Endothelial cell of umbilical vein (primary cell): ENCODE data around the gene TUBA1A. TPM values are rescaled to one million over a fixed set of nuclear protein-coding genes. Genes with fewer than 3 reads are reported as not detected.

Experiments used
- BruUV-seq: library from RNA; stranded (reverse); fragments of 400-500 nt; replicated peaks from 2 replicates; lab custom pipeline; 2021; lab: Mats Ljungman, UMichigan
- CTCF ChIA-PET: fragments of 300-600, 350-600 bp; sonication (Branson Sonifier 250); formaldehyde crosslinking; loops from one replicate; lab custom pipeline; 2021; ENCODE audit warnings: antibody characterized with exemption, inconsistent platforms; lab: Charles Lee
- POLR2A ChIA-PET: fragments of 300-600, 350-600 bp; sonication (Branson Sonifier 250); formaldehyde crosslinking; loops from one replicate; lab custom pipeline; 2021; ENCODE audit warnings: antibody characterized with exemption, inconsistent platforms; lab: Charles Lee
- DNase-seq: peaks from one replicate; pipeline ENCODE4 v3.0.0-alpha.2; 2011; ENCODE audit warnings: low read depth, low spot score
- FAIRE-seq: peaks from 2 replicates; lab custom pipeline; 2011; peaks lifted over from hg19 to GRCh38; lab: Jason Lieb, UNC
- H2AFZ ChIP-seq: 2 replicates; pipeline ENCODE4 v1.6.0; 2012; ENCODE audit warnings: low read depth, low read length, control low read depth, inconsistent platforms
- H3K27ac ChIP-seq: 2 replicates; pipeline ENCODE4 v1.5.1; 2011; ENCODE audit warnings: low read depth, mild to moderate bottlenecking, control low read depth, low read length, moderate library complexity; ENCODE audit not compliant: insufficient read depth
- H3K27me3 ChIP-seq, 2 experiments: 2 replicates each; pipeline versions ENCODE4 v1.6.0 to v1.6.1; 2011; ENCODE audit warnings: low read length in 2 of 2, mixed read lengths in 1 of 2; ENCODE audit not compliant: control insufficient read depth in 2 of 2, insufficient read depth in 2 of 2
- H3K36me3 ChIP-seq, 2 experiments: 2 replicates in 1 of 2; 3 replicates in 1 of 2; pipeline ENCODE4 v1.5.1; 2011; ENCODE audit warnings: low read length in 2 of 2, mild to moderate bottlenecking in 1 of 2, moderate library complexity in 1 of 2; ENCODE audit not compliant: control insufficient read depth in 2 of 2, insufficient read depth in 2 of 2; ENCODE audit errors: extremely low read depth in 1 of 2
- H3K4me1 ChIP-seq: 3 replicates; pipeline ENCODE4 v1.5.1; 2011; ENCODE audit warnings: mild to moderate bottlenecking, low read length; ENCODE audit not compliant: control insufficient read depth, insufficient read depth; ENCODE audit errors: extremely low read depth
- H3K4me2 ChIP-seq: 2 replicates; pipeline ENCODE4 v1.6.1; 2011; ENCODE audit warnings: low read length, control low read depth, mixed read lengths; ENCODE audit not compliant: insufficient read depth
- H3K4me3 ChIP-seq, 3 experiments: fragments of 200-600 bp in 1 of 3; sonication (generic), shearing (Covaris generic) in 1 of 3; replicated peaks in 1 of 3; 2 replicates each; pipeline ENCODE4 v1.5.1; 2011 to 2016; ENCODE audit warnings: control low read depth in 3 of 3, low read length in 3 of 3, mild to moderate bottlenecking in 2 of 3, inconsistent platforms in 1 of 3, low read depth in 1 of 3, moderate library complexity in 1 of 3; ENCODE audit not compliant: insufficient read depth in 1 of 3
- H3K79me2 ChIP-seq: 2 replicates; pipeline ENCODE4 v1.6.0; 2012; ENCODE audit warnings: low read length, inconsistent platforms; ENCODE audit not compliant: control insufficient read depth, insufficient read depth
- H3K9ac ChIP-seq: replicated peaks from 2 replicates; pipeline ENCODE3; 2011; ENCODE audit warnings: low read length, control low read depth; ENCODE audit not compliant: insufficient read depth; ENCODE audit errors: extremely low read depth
- H3K9me1 ChIP-seq: replicated peaks from 3 replicates; pipeline ENCODE4 v1.6.0; 2011; ENCODE audit warnings: mild to moderate bottlenecking, low read length; ENCODE audit not compliant: control insufficient read depth, insufficient read depth; ENCODE audit errors: extremely low read depth
- H3K9me3 ChIP-seq: replicated peaks from 2 replicates; pipeline ENCODE4 v1.5.1; 2012; ENCODE audit warnings: low read length, inconsistent platforms; ENCODE audit not compliant: control insufficient read depth, insufficient read depth
- H4K20me1 ChIP-seq: replicated peaks from 2 replicates; pipeline ENCODE3; 2011; ENCODE audit warnings: mild to moderate bottlenecking, low read length; ENCODE audit not compliant: control insufficient read depth, insufficient read depth; ENCODE audit errors: extremely low read depth
- FOS ChIP-seq: IDR thresholded peaks from 2 replicates; pipeline ENCODE4 v1.6.1; 2011; ENCODE audit warnings: mild to moderate bottlenecking, low read length, moderate library complexity, borderline replicate concordance; ENCODE audit not compliant: insufficient read depth
- JUN ChIP-seq: IDR thresholded peaks from 2 replicates; pipeline ENCODE4 v1.6.1; 2011; ENCODE audit warnings: borderline replicate concordance, low read depth; ENCODE audit not compliant: insufficient read length, insufficient read depth
- MYC ChIP-seq: IDR thresholded peaks from one replicate; pipeline ENCODE4 v1.6.1; 2011; ENCODE audit warnings: mild to moderate bottlenecking, low read depth, low read length
- POLR2A ChIP-seq: IDR thresholded peaks from 2 replicates; pipeline ENCODE4 v1.6.1; 2012; ENCODE audit warnings: low read depth, mild to moderate bottlenecking, control low read depth, low read length
- dilution Hi-C: fragments of 300-500 bp; cut with MboI; formaldehyde crosslinking; loops from one replicate; pipeline ENCODE4 v1.15.0; 2019; ENCODE audit warnings: low sequenced_read_pairs; ENCODE audit not compliant: extremely low pct_ligation_motif_present
- intact Hi-C: fragments of 100-400 bp; cut with micrococcal nuclease; formaldehyde crosslinking; loops from one replicate; pipeline ENCODE4 v1.10.0; 2022
- polyA plus RNA-seq, 4 experiments: library from polyadenylated mRNA; depleted of rRNA in 3 of 4; stranded (reverse) in 3 of 4; unstranded in 1 of 4; fragments of >200 nt; gene quantifications; 2 replicates each; pipeline versions ENCODE4 v1.2.1 to v1.2.3, GENCODE V29; 2011 to 2012; ENCODE audit warnings: missing spikeins in 1 of 4
- total RNA-seq: library from RNA; stranded (reverse); gene quantifications from 2 replicates; pipeline ENCODE4 v1.2.3, GENCODE V29; 2021

Gene TUBA1A
- total and polyA plus RNA-seq, 2 donors (not counting 3 experiments of a cell fraction or from before 2014, with no cell fraction given) = 740 to 2,429 TPM

GRCh38 chr12:49200919-49201594 is 12.2 kb upstream of the TUBA1A start:
- Histone ChIP-seq H3K9me1 (no peaks in the 10 kb centered on the region), H3K27me3 (no peaks in the 10 kb centered on the region), H3K4me1 (peaks cover 33% of the 10 kb centered on the region), H3K36me3 (no peaks in the 10 kb centered on the region), H2AFZ (no peak overlapping the region), H3K9me3 (no peaks in the 10 kb centered on the region), H3K79me2 (no peaks in the 10 kb centered on the region), H3K4me2 (peak overlapping the region; percentile 72), H3K27ac (peak overlapping the region; percentile 74), H3K4me3 (peak overlapping the region in 1 of 3 experiments; percentile 44), H4K20me1 (no peaks in the 10 kb centered on the region), H3K9ac (peak overlapping the region; percentile 76)
- dilution Hi-C loops (no loop called here), intact Hi-C loops (loop anchor here (1.0 kb wide), 1 partner anchor 33 kb away; no protein-coding TSS in a partner anchor)
- FAIRE-seq = peak; percentile 85
- peak; percentile 93 for DNase-seq
- ChIA-PET POLR2A (interaction anchor here (0.5 to 1.2 kb wide), 4 partner anchors 13 to 70 kb away, joined by 3 to 7 read pairs (median 5); partner anchors contain the start of genes TUBA1A and TUBA1B), CTCF (interaction anchor here (0.7 to 2.5 kb wide), 5 partner anchors 11 to 71 kb away, joined by 3 to 16 read pairs (median 5); partner anchors contain the start of gene TUBA1A)
- TF ChIP-seq MYC (no peak), JUN (peak; percentile 96), FOS (peak; percentile 88)
- no TSS peak for BruUV-seq

- no TSS peak for BruUV-seq
- TF ChIP-seq JUN (peak; percentile 12), FOS (peak; percentile 35), POLR2A (no peak)
- Histone ChIP-seq H3K36me3 (no peaks in the 10 kb centered on the region), H3K27ac (peak overlapping the region; percentile 46), H3K9me1 (no peaks in the 10 kb centered on the region), H3K79me2 (no peaks in the 10 kb centered on the region), H3K4me1 (peaks cover 33% of the 10 kb centered on the region), H3K27me3 (no peaks in the 10 kb centered on the region), H3K9me3 (no peaks in the 10 kb centered on the region), H4K20me1 (no peaks in the 10 kb centered on the region), H3K4me2 (peak overlapping the region; percentile 40), H3K4me3 (peak overlapping the region in 1 of 3 experiments; percentile 7), H3K9ac (peak overlapping the region; percentile 57), H2AFZ (peak overlapping the region; percentile 35)
- DNase-seq (peak; percentile 88), FAIRE-seq (peak; percentile 91)
- ChIA-PET CTCF (interaction anchor here (1.0 to 3.4 kb wide), 3 partner anchors 9 to 27 kb away, joined by 4 to 12 read pairs (median 5); no protein-coding TSS in a partner anchor), POLR2A (interaction anchor here (0.6 to 1.4 kb wide), 2 partner anchors 10 to 11 kb away, joined by 3 to 4 read pairs; partner anchors contain the start of gene TUBA1A)
- intact Hi-C loops (loop anchor here (1.0 kb wide), 1 partner anchor 9 kb away; the partner anchor contains the start of gene TUBA1A), dilution Hi-C loops (no loop called here)
Measured at GRCh38 chr12:49198431-49199155, 9.7 kb upstream of the TUBA1A start.
